Measurements from ENCODE around the gene ZNF575.
A peak's percentile ranks its signal among the peaks of the same experiment; 100 is the strongest.
"Not testable (repeated sequence)": the region's sequence is repeated elsewhere in the genome, so short reads cannot be mapped to it uniquely, and the experiment has no call there.

ZNF575 gene

GRCh38 chr19:43541920-43542650 is 9.1 kb downstream of the ZNF575 start:
- DNase-seq (ENCODE audit: low spot score) = no peak

- no peak for DNase-seq (ENCODE audit: low spot score)
Measured at GRCh38 chr19:43544077-43544476, 11.1 kb downstream of the ZNF575 start.

GRCh38 chr19:43545276-43545675 is 12.3 kb downstream of the ZNF575 start:
- no peak for DNase-seq (ENCODE audit: low spot score)

DNA sequence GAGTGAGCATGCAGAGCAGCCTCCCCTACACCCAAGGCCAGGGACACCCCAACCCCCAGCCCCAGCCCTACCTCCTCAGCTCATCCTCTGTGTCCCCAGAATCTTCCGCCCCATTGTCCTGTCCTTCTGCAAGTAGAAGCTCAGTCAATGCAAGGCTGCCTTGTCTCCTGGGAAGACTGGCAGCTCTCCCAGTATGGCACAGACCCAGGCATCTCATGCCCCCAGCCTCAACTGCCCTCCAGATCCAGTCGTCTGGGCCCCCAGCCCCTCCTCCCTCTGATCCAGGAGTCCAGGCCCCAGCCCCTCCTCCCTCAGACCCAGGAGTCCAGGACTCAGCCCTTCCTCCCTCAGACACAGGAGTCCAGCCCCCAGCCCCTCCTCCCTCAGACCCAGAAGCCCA is 13.0 kb downstream of the ZNF575 start:
- DNase-seq (ENCODE audit: low spot score) = no peak

- no peak for DNase-seq (ENCODE audit: low spot score)
Measured at GRCh38 chr19:43546581-43546980, 13.6 kb downstream of the ZNF575 start.

DNA sequence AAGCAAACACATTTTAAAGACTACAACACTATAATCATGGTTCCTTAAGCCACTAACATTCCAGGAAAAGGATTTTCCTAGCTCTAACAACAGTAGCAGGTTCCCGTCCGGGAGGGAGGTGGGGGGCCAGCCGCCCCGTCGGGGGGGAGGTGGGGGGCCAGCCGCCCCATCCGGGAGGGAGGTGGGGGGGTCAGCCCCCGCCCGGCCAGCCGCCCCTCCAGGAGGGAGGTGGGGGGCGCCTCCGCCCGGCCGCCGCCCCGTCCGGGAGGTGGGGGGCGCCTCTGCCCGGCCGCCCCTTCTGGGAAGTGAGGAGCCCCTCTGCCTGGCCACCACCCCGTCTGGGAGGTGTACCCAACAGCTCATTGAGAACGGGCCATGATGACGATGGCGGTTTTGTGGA is 14.9 kb downstream of the ZNF575 start:
- not testable (repeated sequence) for DNase-seq (ENCODE audit: low spot score)

GRCh38 chr19:43548706-43549105 is 15.7 kb downstream of the ZNF575 start:
- no peak for DNase-seq (ENCODE audit: low spot score)

GRCh38 chr19:43551399-43552197 is 18.6 kb downstream of the ZNF575 start:
- no peak for DNase-seq (ENCODE audit: low spot score)

DNA sequence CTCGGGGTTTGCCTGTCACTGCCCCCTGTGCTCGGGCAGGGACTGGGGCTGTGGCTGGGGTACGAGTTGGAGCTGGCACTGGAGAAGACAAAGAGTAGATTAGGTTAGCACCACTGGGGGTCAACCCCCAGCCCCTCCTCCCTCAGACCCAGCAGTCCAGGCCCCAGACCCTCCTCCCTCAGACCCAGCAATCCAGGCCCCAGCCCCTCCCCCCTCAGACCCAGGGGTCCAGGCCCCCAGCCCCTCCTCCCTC is 19.1 kb downstream of the ZNF575 start:
- no peak for DNase-seq (ENCODE audit: low spot score)

- no peak for DNase-seq (ENCODE audit: low spot score)
Measured at GRCh38 chr19:43552616-43553015, 19.6 kb downstream of the ZNF575 start.

GRCh38 chr19:43553656-43554055 is 20.7 kb downstream of the ZNF575 start:
- no peak for DNase-seq (ENCODE audit: low spot score)

GRCh38 chr19:43554317-43554895 is 21.4 kb downstream of the ZNF575 start:
- no peak for DNase-seq (ENCODE audit: low spot score)

GRCh38 chr19:43555185-43555770 is 22.3 kb downstream of the ZNF575 start:
- peak; percentile 82 for DNase-seq (ENCODE audit: low spot score)

GRCh38 chr19:43560687-43561086 is 27.7 kb downstream of the ZNF575 start:
- DNase-seq (ENCODE audit: low spot score) = no peak

DNA sequence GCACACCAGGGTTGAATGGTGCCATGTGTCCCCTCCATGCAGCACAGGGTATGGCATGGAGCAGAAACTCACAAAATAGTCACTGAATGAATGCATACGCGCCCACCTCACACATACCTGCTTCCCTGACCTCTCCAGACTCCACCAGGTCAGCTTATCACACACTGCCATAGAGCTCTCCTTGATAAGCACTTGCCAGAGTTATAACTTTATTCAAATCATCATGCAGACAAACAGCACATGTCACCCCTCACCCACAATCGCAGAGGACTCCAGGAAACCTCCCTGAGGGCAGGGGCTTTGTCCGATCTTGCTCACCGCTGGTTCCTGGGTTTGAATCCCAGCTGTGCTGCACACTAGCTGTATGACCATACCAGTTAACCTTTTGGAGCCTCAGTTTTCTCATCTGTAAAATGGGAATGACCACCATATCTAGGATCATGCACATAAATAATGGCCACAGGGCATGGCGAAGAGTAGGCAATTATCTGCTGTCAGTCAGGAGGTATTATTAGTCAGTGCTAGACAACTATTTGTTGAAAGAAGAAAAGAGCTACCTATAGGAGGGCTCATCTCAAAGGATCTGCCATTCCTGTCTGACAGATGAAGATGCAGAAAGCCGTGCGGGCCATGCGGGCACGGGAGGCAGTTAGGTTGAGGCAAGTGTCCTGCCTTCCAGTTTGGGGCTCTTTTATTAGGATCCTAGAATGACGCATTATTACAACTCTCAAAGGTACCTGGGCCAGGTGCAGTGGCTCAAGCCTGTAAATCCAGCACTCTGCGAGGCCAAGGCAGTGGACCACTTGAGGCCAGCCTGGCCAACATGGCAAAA is 28.4 kb downstream of the ZNF575 start:
- DNase-seq (ENCODE audit: low spot score) = no peak

DNA sequence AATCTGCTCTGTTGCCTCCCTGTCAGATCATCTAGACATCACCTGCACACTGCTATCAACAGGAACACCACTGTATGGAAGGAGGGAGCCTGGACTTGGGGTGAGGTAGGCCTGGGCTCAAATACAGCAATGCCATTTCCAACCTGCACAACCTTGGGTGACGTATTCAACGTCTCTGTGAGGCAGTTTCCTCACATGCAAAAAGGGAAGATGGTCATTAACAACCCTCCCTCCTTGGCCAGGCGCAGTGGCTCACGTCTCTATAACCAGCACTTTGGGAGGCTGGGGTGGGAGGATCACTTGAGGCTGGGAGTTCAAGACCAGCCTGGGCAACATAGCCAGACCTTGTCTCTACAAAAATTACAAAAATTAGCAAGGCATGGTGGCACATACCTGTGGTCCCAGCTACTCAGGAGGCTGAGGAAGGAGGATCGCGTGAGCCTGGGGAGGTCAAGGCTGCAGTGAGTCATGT is 29.3 kb downstream of the ZNF575 start:
- no peak for DNase-seq (ENCODE audit: low spot score)

DNA sequence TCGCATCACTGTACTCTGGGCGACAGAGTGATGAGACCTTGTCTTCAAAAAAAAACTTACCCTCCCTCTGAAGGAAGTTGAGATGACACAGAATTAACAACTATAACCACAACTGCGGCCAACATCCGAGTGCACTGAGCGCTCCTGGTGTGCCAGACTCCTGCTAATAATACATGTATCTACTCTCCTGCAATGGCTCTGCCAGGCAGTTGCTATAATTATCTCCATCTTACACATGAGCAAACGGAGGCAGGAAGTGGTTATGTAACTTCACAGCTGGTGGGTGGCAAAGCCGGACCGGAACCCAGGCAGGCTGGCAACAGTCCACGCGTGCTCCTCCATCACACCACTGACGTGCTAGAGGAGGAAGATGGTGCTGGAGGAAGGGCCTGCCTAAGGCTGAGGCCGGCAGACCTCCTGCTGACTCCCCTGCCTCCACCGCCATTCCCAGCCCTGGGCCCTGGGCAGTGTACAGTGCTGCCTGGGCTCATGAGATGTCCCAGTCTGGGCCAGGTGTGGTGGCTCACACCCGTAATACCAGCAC is 29.8 kb downstream of the ZNF575 start:
- peak; percentile 42 for DNase-seq (ENCODE audit: low spot score)

DNA sequence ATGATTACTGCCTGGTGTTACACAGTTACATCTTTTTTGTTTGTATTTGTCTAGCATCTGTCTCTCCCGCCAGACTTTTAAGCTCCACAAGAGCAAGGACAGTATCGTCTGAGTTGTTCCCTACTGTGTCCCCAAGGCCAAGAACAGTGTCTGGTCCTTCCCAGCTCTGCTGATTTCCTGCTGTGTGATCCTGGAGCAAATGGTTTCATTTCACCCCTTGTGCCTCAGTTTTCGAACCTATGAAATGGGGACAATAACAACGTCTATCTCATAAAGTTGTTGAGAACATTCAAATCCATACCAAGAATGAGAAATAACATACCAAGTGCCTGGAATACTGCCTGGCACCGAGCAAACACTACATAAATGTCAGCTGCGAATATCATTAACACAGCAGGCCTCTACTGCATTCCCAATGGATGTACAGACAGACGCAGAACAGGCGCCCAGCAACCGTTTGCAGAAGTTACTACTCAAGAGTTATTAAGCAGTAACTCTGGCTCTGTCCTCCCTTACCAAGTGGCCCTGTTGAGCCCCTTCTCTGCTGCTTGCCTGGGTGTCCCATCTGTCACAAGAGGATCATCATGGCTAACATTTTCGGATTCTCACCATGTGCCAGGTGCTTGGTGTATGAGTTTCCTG is 30.9 kb downstream of the ZNF575 start:
- DNase-seq (ENCODE audit: low spot score) = no peak

DNA sequence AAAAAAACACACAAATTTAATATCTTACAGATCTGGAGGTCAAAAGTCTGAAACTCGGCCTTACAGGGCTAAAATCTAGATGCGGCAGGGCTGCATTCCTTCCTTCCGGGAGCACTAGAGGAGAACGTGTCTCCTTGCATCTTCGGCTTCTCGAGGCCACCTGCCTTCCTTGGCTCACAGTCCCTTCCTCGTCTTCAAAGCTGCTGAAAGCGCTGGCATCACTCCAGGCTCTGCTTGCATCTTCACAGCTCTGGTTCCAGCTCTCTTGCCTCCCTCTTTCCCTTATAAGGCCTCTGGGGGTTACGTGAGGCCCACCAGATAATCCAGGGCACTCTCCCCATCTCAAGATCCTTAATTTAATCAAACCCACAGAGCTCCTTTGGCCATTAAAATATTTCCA is 31.8 kb downstream of the ZNF575 start:
- DNase-seq (ENCODE audit: low spot score) = no peak

DNA sequence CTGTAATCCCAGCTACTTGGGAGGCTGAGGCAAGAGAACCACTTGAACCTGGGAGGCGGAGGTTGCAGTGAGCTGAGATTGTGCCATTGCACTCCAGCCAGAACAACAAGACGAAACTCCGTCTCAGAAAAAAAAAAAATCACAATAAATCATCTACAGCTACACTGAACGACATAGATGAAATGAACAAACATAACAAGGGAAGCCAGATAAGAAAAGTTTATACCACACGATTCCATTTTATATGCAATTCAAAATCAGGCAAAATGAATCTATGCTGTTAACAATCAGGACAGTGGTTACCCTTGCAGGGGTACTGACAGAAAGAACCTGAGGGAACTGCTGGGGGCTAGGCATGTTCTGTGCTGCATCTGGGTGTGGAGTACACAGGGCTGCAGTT is 36.7 kb downstream of the ZNF575 start:
- DNase-seq (ENCODE audit: low spot score) = no peak

DNA sequence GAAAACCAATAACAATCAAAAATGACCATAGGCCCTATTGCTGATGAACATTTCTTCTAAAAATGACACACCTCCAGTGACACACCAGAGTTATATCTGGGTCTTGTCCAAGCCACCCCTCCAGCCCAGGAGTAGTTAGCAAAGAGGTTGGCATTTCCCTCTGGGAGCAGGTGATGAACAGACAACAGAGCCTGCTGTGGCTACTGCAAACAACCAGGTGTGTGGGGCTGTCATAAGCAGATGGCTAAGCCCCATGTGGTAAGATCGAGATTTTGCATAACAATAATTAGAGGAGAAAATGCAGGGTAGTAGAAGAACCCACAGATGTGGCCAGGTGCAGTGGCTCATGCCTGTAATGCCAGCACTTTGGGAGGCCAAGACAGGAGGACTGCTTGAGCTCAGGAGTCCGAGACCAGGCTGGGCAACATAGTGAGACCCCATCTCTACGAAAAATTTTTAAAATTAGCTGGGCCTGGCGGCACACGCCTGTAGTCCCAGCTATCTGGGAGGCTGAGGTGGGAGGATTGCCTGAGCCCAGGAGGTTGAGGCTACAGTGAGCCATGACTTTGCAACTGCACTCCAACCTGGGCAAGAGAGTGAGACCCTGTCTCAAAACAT is 37.3 kb downstream of the ZNF575 start:
- DNase-seq (ENCODE audit: low spot score) = no peak

All from AG08396 (cell line).